ENCODE results near the gene C9orf50. TPM values are rescaled to one million over a fixed set of nuclear protein-coding genes. Genes with fewer than 3 reads are reported as not detected.

C9orf50 gene
- total and polyA plus RNA-seq, 2 experiments from 2014 or later: 2.5 to 2.9 TPM

DNA sequence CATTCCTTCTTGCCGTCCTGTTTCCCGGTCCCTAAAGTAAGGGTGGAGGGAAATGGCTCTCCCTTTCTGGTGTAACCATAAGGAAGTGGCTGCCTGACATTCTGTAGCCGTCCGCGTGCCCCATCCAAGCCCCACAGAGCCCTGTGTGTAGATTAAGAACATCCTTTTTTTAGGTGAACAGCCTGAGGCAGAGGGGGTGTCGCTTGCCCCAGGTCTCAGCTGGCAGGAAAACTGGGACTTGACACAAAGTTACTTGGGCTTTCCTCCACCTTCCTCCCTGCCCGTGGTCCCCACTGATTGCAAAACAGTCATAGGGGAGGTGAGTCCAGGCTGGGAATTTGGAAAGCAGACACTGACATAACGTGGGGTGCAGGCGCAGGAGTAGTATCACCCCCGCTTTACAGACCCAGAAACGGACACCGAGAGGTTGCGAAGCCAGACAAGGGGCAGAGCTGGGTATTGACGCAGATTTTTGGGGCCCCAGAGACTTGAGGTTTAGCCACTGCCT lies 22.8 kb downstream of the C9orf50 start:
- no peak overlapping the region for H3K27ac ChIP-seq
- no peak for DNase-seq (ENCODE audit: low read depth in 1 of 2, low spot score in 1 of 2)
- H3K4me3 ChIP-seq: no peak overlapping the region
- peaks cover 7% of the 10 kb centered on the region for H3K4me1 ChIP-seq (ENCODE audit: low read depth)
- H3K9me3 ChIP-seq (ENCODE audit: low read depth): no peaks in the 10 kb centered on the region
- H3K36me3 ChIP-seq: no peaks in the 10 kb centered on the region
- H3K27me3 ChIP-seq: no peaks in the 10 kb centered on the region
- TF ChIP-seq CTCF (IDR thresholded peaks at IDR 0.05; ENCODE audit: low read depth, low read length): no peak

- Histone ChIP-seq H3K27me3 (no peaks in the 10 kb centered on the region), H3K9me3 (ENCODE audit: low read depth) (no peaks in the 10 kb centered on the region), H3K27ac (no peak overlapping the region), H3K4me3 (peak overlapping the region; percentile 57), H3K4me1 (ENCODE audit: low read depth) (peaks cover 13% of the 10 kb centered on the region), H3K36me3 (no peaks in the 10 kb centered on the region)
- peak; percentile 71 to 87 for DNase-seq (ENCODE audit: low read depth in 1 of 2, low spot score in 1 of 2)
- no peak for TF ChIP-seq CTCF (IDR thresholded peaks at IDR 0.05; ENCODE audit: low read depth, low read length)
Measured at GRCh38 chr9:129597355-129598088, 23.4 kb downstream of the C9orf50 start.

- Histone ChIP-seq H3K9me3 (ENCODE audit: low read depth) (no peaks in the 10 kb centered on the region), H3K4me1 (ENCODE audit: low read depth) (peaks cover 14% of the 10 kb centered on the region), H3K4me3 (peak overlapping the region; percentile 57), H3K27me3 (no peaks in the 10 kb centered on the region), H3K27ac (no peak overlapping the region), H3K36me3 (no peaks in the 10 kb centered on the region)
- TF ChIP-seq CTCF (IDR thresholded peaks at IDR 0.05; ENCODE audit: low read depth, low read length): no peak
- DNase-seq (ENCODE audit: low read depth in 1 of 2, low spot score in 1 of 2): peak; percentile 73 to 91
Measured at GRCh38 chr9:129596541-129597331, 24.2 kb downstream of the C9orf50 start.

- Histone ChIP-seq H3K4me1 (ENCODE audit: low read depth) (peaks cover 14% of the 10 kb centered on the region), H3K27me3 (no peaks in the 10 kb centered on the region), H3K4me3 (no peak overlapping the region), H3K36me3 (no peaks in the 10 kb centered on the region), H3K9me3 (ENCODE audit: low read depth) (no peaks in the 10 kb centered on the region), H3K27ac (no peak overlapping the region)
- no peak for TF ChIP-seq CTCF (IDR thresholded peaks at IDR 0.05; ENCODE audit: low read depth, low read length)
- DNase-seq (ENCODE audit: low read depth in 1 of 2, low spot score in 1 of 2): peak in 1 of 2 donors; percentile 21
Measured at GRCh38 chr9:129595903-129596540, 24.9 kb downstream of the C9orf50 start.

GRCh38 chr9:129595311-129595741 lies 25.6 kb downstream of the C9orf50 start:
- Histone ChIP-seq H3K4me1 (ENCODE audit: low read depth) (peaks cover 14% of the 10 kb centered on the region), H3K27me3 (no peaks in the 10 kb centered on the region), H3K9me3 (ENCODE audit: low read depth) (no peaks in the 10 kb centered on the region), H3K36me3 (no peaks in the 10 kb centered on the region), H3K27ac (no peak overlapping the region), H3K4me3 (no peak overlapping the region)
- TF ChIP-seq CTCF (IDR thresholded peaks at IDR 0.05; ENCODE audit: low read depth, low read length): no peak
- DNase-seq (ENCODE audit: low read depth in 1 of 2, low spot score in 1 of 2): peak in 1 of 2 donors; percentile 38
